SIG-M5 (cell line): ENCODE results near the gene SLC26A5.
A peak's percentile ranks its signal among the peaks of the same experiment; 100 is the strongest.

Experiments used
- DNase-seq: peaks from one replicate; lab custom pipeline; 2025; lab: John Stamatoyannopoulos, UW

SLC26A5 gene

GRCh38 chr7:103346396-103346795, 99.6 kb downstream of the SLC26A5 start:
- no peak for DNase-seq

DNA sequence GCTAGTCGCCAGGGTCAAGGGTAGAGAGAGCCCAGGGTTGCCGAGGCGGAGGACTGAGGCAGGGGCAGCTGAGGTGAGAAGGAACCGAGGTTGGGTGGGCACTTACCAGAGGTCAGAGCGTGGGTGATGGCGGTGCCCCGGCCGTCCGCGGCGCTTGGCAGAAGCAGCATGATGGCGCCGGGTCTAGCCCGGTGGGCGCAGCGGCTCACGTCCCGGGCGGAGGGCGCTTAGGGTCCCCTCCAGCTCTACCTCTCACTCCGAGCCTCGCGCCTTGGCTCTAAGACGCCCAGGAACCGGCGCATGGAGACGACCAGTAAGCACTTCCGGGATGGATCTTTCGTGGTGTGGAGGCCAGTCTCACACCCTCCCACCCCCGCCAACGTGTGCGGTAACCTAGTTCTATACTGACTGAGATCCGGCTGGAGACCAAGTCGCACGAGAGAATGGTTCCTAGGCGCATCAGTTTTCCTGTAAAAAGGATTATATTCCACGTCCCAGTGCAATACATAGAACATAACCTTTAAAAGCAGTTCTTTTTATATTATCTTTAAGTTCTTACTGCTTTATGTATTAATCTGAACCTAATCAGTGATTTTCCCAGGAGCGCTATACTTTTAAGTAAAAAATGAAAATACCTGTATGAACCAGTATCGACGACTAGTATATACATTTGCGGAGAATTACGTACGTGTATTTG, 101.4 kb downstream of the SLC26A5 start, which contains the start of gene DNAJC2:
TSS of gene DNAJC2 (minus strand) at position 315 of the 697 bp plus-strand sequence. CDS start at position 170, 145 bp downstream.
- peak; percentile 46 for DNase-seq

GRCh38 chr7:103343758-103344452, 102.1 kb downstream of the SLC26A5 start:
- no peak for DNase-seq

DNA sequence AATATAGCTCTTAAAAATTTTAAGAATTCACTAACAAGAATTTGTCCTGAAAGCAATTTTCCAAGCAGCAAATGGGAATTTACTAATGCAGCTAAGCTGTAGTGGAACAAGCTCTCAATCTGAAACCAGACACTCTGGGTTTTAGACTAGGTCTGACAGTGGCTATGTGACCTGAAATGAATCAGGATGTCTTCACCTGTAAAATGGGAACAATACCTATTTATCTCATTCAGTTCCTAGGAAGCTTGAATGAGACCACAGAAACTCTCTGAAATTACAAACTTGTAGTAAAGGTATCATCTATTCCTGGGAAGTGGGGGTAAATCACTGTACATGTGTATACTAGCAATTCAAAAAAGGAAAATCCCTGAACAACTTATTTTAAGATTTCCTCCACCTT, 102.7 kb downstream of the SLC26A5 start:
- no peak for DNase-seq

- DNase-seq, result no peak
These were observed 104.5 kb downstream of the SLC26A5 start for GRCh38 chr7:103341466-103341865.

- DNase-seq, result no peak
These were observed 107.1 kb downstream of the SLC26A5 start for GRCh38 chr7:103338864-103339263.

- DNase-seq, result no peak
These were observed 109.2 kb downstream of the SLC26A5 start for GRCh38 chr7:103336761-103337160.

DNA sequence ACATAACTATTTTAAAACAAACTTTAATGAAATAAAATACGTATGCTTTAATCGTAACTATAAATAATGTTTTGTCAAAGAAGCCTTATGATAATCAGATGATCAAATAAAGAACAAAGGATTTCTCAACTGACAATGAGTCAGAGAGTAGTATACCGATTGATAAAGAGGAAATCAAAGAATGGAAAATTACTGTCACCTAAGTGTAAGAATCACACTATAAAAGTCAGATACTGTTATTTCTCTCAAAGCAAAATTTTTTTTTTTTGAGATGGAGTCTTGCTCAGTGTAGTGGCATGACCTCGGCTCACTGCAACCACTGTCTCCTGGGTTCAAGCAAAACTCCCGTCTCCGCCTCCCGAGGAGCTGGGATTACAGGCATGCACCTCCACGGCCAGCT, 120.3 kb downstream of the SLC26A5 start:
- DNase-seq, result no peak
